ENCODE results near the gene KCNH1.

- TF ChIP-seq, protein P1, sequence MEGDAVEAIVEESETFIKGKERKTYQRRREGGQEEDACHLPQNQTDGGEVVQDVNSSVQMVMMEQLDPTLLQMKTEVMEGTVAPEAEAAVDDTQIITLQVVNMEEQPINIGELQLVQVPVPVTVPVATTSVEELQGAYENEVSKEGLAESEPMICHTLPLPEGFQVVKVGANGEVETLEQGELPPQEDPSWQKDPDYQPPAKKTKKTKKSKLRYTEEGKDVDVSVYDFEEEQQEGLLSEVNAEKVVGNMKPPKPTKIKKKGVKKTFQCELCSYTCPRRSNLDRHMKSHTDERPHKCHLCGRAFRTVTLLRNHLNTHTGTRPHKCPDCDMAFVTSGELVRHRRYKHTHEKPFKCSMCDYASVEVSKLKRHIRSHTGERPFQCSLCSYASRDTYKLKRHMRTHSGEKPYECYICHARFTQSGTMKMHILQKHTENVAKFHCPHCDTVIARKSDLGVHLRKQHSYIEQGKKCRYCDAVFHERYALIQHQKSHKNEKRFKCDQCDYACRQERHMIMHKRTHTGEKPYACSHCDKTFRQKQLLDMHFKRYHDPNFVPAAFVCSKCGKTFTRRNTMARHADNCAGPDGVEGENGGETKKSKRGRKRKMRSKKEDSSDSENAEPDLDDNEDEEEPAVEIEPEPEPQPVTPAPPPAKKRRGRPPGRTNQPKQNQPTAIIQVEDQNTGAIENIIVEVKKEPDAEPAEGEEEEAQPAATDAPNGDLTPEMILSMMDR (IDR thresholded peaks at IDR 0.05; ENCODE audit: low read depth, low read length), result no peak
- TF ChIP-seq POLR2A (IDR thresholded peaks at IDR 0.05; ENCODE audit: extremely low read depth, insufficient read length), result no peak
Measured at GRCh38 chr1:210942513-210942912, 191.4 kb downstream of the KCNH1 start.
